Measurements from ENCODE around the gene ITCH. TPM values are rescaled to one million over a fixed set of nuclear protein-coding genes. Genes with fewer than 3 reads are reported as not detected.
A peak's percentile ranks its signal among the peaks of the same experiment; 100 is the strongest.
"Not testable (repeated sequence)": the region's sequence is repeated elsewhere in the genome, so short reads cannot be mapped to it uniquely, and the experiment has no call there.

ITCH gene
- 10 to 100 TPM; 40.6 to 54.5 (median 50.3) TPM for polyA plus RNA-seq (ENCODE audit: insufficient read length in 4 of 4)

DNA sequence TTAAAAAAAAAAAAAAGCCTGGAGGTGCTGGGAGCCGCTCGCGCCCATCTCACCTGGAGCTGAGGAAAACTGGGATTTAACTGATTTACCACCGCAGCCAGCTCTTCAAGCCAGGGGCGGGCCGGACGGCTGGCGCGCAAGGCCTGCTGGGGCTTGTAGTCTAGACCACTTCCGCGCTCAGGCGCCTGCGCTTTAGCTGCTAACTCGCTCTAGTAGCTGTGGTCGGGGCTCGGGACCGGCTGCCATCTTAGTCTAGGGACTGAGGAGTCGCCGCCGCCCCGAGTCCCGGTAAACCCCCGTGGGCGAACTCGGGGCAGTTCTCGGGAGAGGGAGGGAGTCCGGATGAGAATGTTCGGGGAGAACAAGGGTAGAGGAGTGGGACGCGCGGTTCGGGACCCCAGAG is at the start of gene ITCH:
Gene ITCH, plus strand, starts transcription at position 212 of the 403 bp plus-strand sequence. CDS start 30,539 bp downstream, outside the sequence.
- DNase-seq (ENCODE audit: low read depth in 4 of 4, low spot score in 3 of 4), result peak; percentile 86 to 91 (median 90)

DNA sequence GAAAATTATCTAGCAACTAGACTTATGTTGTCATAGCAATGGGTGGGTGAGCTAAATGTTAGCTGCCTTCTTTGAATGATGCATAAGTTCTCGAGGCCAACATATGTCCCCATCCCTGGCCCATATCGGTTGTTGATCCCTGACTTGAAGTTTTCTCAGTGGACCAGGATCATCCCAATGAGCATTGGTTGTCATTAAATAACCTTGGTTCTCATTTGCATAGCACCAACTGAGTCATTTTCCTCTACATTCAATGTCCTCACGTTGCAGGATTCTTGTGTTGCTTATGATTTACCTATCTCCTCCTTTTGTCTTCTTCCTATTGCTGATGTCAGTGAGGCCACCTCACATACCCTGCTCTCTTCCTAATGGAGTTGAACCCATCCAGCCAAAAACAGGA is 47.8 kb upstream of the ITCH start:
- DNase-seq (ENCODE audit: low read depth in 4 of 4, low spot score in 3 of 4), result no peak

DNA sequence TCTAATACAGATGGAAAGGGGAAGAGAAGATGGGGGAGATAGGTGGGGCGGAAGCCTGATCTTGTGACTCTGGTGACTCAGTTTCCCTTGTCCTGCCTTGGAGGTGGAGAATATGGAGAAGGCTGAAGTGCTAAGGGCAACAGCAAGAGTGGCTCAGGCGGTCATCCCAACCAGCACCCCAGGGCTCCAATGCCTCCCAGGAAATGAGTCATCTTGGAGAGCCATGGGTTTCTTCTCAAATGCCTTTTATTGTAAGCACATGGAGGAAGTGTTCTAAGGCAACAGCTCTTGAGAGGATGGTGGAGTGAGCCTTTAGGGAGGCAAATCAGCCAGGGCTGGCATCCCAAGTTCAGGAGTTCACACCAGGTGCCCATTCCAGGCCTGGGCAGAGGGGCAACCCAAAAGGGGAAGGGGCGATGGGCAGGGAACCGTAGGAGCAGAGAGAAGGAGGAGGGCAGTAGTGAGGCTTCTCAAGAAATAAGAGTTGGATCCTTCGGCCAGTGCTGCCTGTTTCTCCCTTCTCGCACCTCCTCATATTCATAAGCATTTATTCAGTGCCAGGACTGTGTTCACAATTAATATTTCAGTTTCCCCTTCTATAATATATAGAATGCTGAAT is 46.8 kb upstream of the ITCH start:
- DNase-seq (ENCODE audit: low read depth in 4 of 4, low spot score in 3 of 4), result no peak

DNA sequence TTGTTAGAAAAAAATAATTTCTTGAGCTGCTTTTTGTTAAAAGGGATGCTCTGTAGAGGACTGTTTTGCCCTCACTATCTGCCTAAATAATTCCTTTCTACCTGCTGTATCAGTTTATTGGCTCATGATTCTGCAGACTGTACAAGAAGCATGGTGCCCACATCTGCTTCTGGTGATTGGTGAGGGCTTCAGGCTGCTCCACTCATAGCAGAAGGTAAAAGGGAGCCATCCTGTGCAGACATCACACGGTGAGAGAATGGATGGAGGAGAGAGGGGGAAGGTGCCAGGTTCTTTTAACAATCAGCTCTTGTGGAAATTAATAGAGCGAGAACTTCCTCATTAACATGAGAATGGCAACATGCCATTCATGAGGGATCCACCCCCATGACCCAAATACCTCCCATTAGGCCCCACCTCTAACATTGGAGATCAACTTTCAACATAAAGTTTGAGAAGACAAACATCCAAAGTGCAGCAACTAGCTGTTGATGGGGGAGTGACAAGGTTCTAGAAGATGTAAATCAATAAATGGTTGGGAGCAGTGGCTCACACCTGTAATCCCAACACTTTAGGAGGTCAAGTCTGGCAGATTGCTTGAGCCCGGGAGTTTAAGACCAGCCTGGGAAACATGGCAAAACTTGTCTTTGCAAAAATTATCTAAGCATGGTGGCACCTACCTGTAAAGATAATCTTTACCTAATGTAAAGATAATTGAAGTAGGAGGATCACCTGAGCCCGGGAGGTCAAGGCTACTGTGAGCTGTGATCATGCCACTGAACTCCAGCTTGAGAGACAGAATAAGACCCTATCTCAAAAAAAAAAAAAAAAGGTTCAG is 44.2 kb upstream of the ITCH start:
- DNase-seq (ENCODE audit: low read depth in 4 of 4, low spot score in 3 of 4), result no peak

DNA sequence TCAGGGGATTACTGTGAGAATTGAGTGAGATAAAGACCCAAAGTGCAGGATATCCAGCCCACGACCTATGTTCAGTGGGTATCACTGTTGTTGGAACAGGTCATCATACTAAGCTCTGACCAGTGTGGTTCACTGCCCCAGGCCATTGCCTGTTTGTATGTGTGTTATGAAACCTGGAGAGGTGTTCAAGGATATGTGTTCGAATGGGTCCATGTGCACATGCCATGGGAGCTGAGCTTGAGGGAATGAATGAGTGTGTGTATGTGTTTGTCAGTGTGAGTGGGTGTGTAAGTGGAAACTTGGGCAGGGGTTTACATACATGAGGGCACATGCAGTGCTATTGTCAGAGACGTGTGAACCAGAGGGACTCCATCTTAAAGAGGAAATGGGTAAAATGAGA is 42.2 kb upstream of the ITCH start:
- DNase-seq (ENCODE audit: low read depth in 4 of 4, low spot score in 3 of 4), result no peak

DNA sequence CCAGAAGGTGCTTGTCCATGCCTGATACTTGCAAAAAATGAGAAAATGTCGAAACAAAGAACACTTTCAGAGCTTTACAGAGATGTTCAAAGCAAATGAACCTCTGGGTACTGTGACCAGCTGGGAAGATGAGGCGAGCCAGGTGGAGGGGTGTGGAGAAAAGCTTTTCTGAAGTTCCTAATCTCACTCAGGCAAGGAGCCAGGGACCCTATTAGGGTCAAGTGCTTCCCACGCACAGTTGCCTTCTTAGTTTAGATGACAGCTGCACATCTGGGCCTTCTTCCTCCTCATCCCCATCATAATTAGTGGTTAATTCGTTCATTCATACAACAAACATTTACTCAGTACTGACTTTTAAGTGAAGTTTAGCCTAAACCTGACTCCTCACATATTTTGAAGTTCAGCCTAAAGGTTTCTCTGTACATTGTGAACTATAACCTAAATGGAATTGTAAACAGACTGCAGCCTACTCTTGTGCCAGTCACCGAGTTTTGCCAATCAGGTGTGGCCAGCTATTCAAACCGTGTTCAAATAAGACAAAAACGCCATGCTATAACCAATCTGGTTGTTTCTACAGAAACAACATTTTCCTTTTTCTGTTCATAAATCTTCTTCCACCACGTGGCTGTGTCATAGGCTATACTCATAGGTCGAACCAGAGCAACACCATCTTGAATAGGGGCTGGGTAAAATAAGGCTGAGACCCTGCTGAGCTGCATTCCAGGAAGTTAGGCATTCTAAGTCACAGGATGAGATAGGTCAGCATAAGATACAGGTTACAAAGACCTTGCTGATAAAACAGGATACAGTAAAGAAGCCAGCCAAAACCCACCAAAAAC is 40.6 kb upstream of the ITCH start:
- no peak for DNase-seq (ENCODE audit: low read depth in 4 of 4, low spot score in 3 of 4)

DNA sequence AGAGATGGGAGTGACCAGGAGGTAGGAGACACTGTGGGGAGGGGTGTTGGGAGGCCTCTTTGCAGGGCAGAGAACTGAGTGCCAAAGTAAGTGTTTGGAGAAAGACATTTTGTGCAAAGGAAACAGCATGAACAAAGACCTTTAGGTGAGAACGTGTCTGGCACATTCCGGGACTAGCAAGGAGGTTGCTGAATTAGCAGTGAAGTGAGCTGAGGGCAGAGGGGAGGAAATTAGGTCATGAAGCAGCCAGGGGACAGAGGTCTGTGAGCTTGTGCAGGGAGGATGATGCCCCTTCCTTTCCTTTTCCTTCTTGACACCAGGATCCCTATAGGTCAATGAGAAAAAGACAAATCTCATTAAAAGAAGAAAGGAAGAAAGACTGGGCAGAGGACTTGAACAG is 38.5 kb upstream of the ITCH start:
- DNase-seq (ENCODE audit: low read depth in 4 of 4, low spot score in 3 of 4), result no peak

DNA sequence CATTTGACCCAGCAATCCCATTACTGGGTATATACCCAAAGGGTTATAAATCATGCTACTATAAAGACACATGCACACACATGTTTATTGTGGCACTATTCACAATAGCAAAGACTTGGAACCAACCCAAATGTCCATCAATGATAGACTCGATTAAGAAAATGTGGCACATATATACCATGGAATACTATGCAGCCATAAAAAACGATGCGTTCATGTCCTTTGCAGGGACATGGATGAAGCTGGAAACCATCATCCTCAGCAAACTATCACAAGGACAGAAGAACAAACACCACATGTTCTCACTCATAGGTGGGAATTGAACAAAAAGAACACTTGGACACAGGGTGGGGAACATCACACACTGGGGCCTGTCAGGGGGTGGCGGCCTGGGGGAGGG is 34.9 kb upstream of the ITCH start:
- not testable (repeated sequence) for DNase-seq (ENCODE audit: low read depth in 4 of 4, low spot score in 3 of 4)

DNA sequence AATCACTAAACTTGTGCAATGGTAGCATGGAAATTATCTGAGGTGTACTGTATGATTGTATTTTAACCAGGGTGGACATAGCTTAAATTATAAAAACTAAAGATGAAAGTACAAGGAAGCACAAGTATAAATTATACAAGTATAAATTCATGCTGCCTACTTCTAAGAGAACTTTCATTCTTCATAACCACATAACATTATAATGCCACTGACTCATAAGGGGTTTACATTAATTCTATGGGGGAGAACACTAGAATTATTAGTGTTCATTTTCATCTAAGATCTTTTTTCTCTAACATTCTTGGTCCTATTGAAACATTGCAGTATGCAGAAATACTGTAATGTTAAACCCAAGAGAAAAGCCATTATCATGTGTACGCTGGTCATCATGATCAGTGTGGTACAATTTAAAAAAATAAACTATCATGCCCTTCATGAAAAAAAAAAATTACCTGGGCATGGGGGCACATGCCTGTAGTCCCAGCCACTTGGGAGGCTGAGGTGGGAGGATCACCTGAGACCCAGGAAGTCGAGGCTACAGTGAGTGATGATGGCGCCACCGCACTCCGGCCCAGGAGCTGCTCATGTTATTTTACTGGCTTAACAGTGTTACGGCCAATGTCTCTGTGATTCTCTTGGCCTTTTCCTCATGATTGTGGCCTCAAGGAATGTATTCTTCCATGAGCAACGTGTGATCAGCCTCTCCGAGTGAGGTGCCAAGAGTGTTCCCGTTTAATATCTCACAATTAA is 34.0 kb upstream of the ITCH start:
- DNase-seq (ENCODE audit: low read depth in 4 of 4, low spot score in 3 of 4), result no peak

DNA sequence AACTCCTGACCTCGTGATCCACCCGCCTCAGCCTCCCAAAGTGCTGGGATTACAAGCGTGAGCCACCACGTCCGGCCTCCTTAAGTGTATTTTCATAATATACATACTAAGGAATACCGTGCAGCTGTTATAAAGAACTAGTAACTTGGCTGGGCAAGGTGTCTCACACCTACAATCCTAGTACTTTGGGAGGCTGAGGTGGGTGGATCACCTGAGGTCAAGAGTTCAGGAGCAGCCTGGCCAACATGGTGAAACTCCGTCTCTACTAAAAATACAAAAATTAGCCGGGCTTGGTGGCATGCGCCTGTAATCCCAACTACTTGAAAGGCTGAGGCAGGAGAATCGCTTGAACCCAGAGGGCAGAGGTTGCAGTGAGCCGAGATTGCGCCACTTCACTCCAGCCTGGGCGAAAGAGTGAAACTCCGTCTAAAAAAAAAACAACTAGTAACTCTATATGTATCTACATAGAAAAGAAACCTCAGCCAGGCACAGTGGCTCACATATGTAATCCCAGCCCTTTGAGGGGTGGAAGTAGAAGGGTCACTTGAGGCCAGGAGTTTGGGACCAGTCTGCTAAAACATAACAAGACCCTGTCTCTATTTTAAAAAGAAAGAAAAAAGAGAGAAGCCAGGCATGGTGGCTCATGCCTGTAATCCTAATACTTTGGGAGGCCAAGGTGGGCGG is 32.1 kb upstream of the ITCH start:
- DNase-seq (ENCODE audit: low read depth in 4 of 4, low spot score in 3 of 4), result not testable (repeated sequence)

DNA sequence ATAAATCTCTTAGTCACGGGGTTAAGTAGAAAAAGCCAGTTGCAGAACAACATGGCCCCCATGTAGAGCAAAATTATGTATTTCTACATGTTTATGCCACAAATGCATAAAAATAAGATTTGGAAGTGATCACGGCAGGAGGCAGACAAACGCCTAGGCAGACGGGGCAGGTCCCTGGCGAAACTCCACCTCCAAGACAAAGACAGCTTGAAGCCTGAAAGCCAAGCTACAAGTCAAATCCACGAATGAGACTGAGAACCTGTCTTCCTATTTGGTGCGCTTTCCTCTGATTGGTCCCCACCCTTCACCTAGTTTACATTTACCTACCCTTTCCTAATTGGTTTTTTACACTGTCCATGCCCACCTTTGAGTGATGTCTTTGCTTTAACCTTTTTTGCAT is 31.2 kb upstream of the ITCH start:
- DNase-seq (ENCODE audit: low read depth in 4 of 4, low spot score in 3 of 4), result no peak

DNA sequence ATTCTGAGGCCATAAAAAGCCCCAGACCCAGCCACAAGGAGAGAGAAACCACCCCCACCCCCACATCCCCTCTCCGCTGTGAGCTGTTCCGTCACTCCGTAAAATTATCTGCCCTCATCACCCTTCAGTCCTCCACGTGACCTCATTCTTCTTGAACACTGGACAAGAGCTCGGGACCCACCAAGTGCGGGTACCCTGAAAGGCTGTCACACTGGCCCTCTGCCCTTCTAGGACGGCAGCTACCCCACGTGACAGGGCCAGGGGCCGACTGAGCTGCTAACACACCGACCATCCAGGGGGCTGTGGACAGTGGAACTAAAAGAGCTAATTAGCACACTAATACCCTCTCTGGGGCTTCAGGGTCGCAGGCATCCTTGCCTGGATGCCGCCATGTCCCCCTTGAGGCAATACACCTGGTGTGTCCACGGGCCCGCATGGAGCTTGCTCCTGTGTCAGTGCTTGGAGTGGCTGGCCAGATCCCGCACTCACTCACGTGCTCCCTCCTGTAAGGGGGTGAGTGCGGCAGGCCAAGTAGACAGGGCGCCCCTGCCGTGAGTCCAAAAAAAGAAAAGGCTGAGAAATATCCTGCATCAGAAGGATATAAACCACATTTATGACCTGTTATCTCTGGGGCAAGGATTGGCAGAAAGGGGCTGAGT is 30.7 kb upstream of the ITCH start:
- DNase-seq (ENCODE audit: low read depth in 4 of 4, low spot score in 3 of 4), result no peak

DNA sequence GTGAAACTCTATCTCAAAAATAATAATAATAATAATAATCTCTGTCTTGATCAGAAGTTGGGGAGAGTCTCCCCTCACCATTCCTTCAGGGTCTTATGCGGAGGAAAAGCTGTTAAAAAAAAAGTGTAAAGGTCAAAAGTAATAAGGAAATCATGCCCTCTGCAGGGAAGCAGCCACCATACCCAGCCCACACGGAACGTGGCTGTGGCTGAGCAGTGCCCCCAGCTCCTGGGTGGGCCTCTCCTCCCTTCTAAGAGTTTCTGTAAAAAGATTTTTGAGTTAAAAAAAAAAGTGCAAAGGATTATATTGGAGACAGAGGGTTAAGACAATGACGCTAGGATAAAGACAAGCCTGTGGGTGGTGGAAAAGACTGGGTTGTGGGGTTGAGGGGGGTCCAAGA is 29.3 kb upstream of the ITCH start:
- no peak for DNase-seq (ENCODE audit: low read depth in 4 of 4, low spot score in 3 of 4)

DNA sequence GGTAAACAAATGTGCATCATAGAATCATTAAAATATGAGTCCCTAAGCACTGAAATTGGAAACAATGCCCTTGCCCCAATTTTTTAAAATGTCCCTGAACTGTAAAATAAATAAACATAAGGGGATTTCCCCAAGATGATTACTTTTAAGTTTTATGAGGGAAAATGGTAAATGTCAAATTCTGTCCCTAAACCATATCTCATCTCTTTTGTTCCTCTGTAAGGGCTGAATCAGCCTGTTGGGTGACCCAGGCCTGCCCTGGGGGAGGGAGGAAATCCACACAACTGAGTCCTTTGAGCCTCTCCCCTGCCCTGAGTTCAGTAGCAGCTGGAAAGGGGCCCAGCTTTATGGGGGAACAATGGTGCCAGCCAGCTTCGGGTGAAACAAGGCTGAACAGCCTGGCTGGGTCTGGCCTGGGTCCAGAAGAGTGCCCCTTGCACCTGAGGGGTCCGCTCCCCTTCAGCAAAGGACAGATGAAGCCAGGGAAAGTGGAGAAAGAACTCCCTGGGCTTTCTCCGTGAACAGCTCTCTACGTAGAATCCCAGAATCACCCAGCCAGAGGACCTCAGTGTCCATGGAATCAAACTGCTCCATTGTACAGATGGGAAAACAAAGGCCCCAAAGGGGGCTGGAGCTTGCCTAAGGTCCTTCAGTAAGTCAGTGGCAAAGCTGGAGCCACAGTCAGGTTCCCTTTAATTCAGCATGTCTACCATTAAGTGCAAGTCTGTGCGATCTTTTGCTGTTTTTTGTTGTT is 28.2 kb upstream of the ITCH start:
- DNase-seq (ENCODE audit: low read depth in 4 of 4, low spot score in 3 of 4), result no peak

DNA sequence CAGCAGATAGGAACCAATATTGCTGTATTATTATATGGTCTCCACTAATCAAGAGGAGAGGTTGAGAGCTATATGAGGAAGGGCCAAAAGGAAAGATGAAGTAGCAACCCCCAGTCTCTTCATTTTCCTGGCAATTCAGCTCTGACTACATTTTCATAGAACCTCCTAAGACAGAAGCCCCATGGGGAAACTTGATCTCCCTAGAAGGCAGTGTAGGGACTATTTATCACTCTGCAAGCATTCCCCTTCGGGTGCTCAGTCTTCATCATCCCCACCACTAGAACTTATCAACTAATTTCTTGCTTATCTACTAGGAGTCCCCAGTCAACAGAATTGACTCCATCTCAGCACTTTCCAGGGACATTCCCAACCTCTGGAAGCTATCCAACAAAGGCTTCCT is 25.5 kb upstream of the ITCH start:
- no peak for DNase-seq (ENCODE audit: low read depth in 4 of 4, low spot score in 3 of 4)

DNA sequence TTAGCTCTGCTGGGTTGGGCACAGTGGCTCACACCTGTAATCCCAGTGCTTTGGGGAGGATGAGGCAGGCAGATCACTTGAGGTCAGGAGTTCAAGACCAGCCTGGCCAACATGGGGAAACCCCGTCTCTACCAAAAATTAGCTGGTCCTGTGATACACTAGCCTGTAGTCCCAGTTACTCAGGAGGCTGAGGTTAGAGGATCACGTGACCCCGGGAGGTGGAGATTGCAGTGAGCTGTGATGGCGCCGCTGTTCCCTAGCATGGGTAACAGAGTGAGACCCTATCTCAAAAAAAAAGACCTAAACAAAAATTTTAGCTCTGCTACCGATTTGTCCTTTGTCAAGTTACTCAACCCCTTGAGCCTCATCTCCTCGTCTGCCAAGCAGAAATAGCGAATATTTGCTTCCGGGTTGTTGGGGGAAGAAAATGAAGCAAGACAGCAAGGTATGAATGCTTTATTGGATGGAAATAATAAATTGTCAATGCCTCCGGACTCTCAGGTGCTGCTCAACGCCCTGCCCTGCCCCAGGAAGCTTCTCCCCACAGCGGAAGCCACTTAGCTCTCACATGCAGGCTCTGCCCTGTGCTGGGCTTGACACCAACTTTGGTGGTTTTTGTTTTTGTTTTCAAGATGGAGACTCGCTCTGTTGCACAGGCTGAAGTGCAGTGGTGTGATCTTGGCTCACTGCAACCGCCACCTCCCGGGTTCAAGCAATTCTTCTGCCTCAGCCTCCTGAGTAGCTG is 24.9 kb upstream of the ITCH start:
- no peak for DNase-seq (ENCODE audit: low read depth in 4 of 4, low spot score in 3 of 4)

DNA sequence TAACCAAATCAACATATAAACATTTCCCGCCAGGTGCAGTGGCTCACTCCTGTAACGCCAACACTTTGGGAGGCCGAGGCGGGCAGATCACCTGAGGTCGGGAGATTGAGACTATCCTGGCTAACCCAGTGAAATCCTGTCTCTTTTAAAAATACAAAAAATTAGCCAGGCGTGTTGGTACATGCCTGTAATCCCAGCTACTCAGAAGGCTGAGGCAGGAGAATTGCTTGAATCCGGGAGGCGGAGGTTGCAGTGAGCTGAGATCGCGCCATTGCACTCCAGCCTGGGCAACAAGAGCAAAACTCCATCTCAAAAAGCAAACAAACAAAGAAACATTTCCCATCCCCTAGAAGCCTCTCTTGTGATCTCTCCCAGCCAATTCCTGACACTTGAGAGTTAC is 22.3 kb upstream of the ITCH start:
- DNase-seq (ENCODE audit: low read depth in 4 of 4, low spot score in 3 of 4), result not testable (repeated sequence)

DNA sequence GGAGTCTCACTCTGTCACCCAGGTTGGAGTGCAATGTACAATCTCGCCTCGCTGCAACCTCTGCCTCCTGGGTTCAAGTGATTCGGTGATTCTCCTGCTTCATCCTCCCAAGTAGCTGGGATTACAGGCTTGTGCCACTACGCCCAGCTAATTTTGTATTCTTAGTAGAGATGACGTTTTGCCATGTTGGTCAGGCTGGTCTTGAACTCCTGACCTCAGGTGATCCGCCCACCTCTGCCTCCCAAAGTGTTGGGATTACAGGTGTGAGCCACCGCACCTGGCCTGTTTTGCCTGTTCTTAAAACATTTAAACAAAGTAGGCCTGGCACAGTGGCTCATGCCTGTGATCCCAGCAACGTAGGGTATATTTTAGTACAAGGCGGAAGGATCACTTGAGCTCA is 21.9 kb upstream of the ITCH start:
- DNase-seq (ENCODE audit: low read depth in 4 of 4, low spot score in 3 of 4), result not testable (repeated sequence)

Data from right renal pelvis (tissue), 4 donors.